ENCODE data around the gene AMY2A.
"Not testable (repeated sequence)": the region's sequence is repeated elsewhere in the genome, so short reads cannot be mapped to it uniquely, and the experiment has no call there.

Gene AMY2A

DNA sequence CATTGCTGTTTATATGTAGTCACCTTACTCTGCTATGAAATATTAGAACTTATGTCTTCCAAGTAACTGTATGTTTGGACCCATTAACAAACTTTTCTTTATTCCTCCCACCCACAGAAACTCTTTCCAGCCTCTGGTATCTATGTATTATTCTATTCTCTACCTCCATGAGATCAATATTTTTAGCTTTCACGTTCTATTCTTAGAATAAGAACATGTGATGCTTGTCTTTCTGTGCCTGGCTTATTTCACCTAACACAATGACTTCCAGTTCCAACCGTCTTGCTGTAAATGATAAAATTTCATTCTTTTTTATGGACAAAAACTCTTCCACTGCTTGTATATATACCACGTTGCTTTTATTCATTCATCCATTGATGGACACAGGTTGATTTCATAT is 24.0 kb downstream of the AMY2A start:
- not testable (repeated sequence) for H3K27ac ChIP-seq (ENCODE audit: low read depth, low read length); H3K9me3 ChIP-seq (ENCODE audit: control insufficient read depth in 1 of 2, low read length in 2 of 2); H3K4me3 ChIP-seq (ENCODE audit: low read depth in 1 of 2, low read length in 2 of 2); H3K36me3 ChIP-seq (ENCODE audit: control insufficient read depth in 1 of 2, insufficient read depth in 2 of 2, low read length in 2 of 2); H3K9ac ChIP-seq (ENCODE audit: low read depth in 1 of 2, low read length in 2 of 2); H3K4me1 ChIP-seq (ENCODE audit: control insufficient read depth in 1 of 2, insufficient read depth in 2 of 2, low read length in 2 of 2); H3K27me3 ChIP-seq (ENCODE audit: control insufficient read depth in 1 of 2, insufficient read depth in 2 of 2, low read length in 2 of 2)

DNA sequence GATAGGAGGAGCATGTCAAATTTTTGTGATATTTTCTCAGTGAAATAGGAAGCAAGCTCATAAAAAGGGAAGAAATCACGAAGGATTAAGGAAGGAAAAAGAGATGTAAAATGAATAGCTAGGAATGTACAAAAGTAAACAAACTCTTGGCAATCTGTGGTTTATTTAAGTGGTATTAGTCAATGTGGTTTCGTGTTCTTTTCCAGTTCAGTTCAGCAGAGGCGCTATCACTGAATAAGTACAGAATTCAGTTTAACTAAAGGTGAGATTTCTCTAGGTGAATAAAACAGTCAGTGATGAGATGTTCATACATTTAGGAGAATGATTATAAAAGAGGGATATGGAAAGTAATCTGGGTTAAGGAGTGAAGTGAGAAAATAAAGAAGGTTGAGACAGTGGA is 26.7 kb downstream of the AMY2A start:
- not testable (repeated sequence) for H3K9me3 ChIP-seq (ENCODE audit: control insufficient read depth in 1 of 2, low read length in 2 of 2); H3K36me3 ChIP-seq (ENCODE audit: control insufficient read depth in 1 of 2, insufficient read depth in 2 of 2, low read length in 2 of 2); H3K4me3 ChIP-seq (ENCODE audit: low read depth in 1 of 2, low read length in 2 of 2); H3K27ac ChIP-seq (ENCODE audit: low read depth, low read length); H3K27me3 ChIP-seq (ENCODE audit: control insufficient read depth in 1 of 2, insufficient read depth in 2 of 2, low read length in 2 of 2); H3K9ac ChIP-seq (ENCODE audit: low read depth in 1 of 2, low read length in 2 of 2); H3K4me1 ChIP-seq (ENCODE audit: control insufficient read depth in 1 of 2, insufficient read depth in 2 of 2, low read length in 2 of 2)

DNA sequence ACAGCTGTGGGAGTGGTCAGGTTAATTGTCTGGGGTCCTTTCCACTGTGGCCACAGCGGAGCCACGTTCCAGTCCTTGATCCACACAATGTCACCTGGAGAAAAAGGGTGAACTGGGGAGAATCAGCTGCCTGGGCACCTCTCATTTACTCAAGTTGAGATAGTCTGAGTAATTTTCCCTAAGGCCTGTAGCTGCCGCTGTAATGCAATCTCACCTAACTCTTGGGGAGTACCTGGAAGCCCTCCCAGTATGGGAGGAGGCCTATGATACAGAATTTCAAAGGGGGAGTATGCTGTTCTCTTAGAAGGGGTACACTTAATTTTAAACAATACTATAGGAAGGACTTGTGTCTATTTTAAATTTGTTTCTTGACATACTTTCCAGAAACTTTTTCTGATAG is 33.1 kb downstream of the AMY2A start:
- not testable (repeated sequence) for H3K36me3 ChIP-seq (ENCODE audit: control insufficient read depth in 1 of 2, insufficient read depth in 2 of 2, low read length in 2 of 2); H3K4me1 ChIP-seq (ENCODE audit: control insufficient read depth in 1 of 2, insufficient read depth in 2 of 2, low read length in 2 of 2); H3K27me3 ChIP-seq (ENCODE audit: control insufficient read depth in 1 of 2, insufficient read depth in 2 of 2, low read length in 2 of 2); H3K27ac ChIP-seq (ENCODE audit: low read depth, low read length); H3K9me3 ChIP-seq (ENCODE audit: control insufficient read depth in 1 of 2, low read length in 2 of 2); H3K9ac ChIP-seq (ENCODE audit: low read depth in 1 of 2, low read length in 2 of 2); H3K4me3 ChIP-seq (ENCODE audit: low read depth in 1 of 2, low read length in 2 of 2)

DNA sequence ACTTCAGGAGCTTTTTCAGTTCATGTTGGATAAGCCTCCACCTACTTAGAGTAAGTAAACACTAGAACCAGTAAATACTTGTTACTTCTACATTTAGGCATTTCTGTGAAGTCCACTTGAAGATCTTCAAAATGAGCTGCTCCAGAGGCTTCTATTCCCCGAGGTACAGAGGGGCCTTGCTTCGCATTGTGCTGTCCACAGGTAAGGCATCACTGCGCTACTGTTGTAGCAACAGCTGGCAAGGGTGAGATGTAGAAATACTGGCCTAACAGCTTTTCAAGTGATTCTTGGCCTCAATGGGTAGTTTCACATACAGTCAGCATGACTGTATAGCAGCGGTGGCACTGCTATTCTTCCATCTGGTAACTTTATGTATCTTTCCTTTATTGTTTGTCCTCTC is 33.7 kb downstream of the AMY2A start:
- H3K4me3 ChIP-seq (ENCODE audit: low read depth in 1 of 2, low read length in 2 of 2); H3K4me1 ChIP-seq (ENCODE audit: control insufficient read depth in 1 of 2, insufficient read depth in 2 of 2, low read length in 2 of 2); H3K9me3 ChIP-seq (ENCODE audit: control insufficient read depth in 1 of 2, low read length in 2 of 2); H3K9ac ChIP-seq (ENCODE audit: low read depth in 1 of 2, low read length in 2 of 2); H3K27ac ChIP-seq (ENCODE audit: low read depth, low read length); H3K36me3 ChIP-seq (ENCODE audit: control insufficient read depth in 1 of 2, insufficient read depth in 2 of 2, low read length in 2 of 2); H3K27me3 ChIP-seq (ENCODE audit: control insufficient read depth in 1 of 2, insufficient read depth in 2 of 2, low read length in 2 of 2): not testable (repeated sequence)

DNA sequence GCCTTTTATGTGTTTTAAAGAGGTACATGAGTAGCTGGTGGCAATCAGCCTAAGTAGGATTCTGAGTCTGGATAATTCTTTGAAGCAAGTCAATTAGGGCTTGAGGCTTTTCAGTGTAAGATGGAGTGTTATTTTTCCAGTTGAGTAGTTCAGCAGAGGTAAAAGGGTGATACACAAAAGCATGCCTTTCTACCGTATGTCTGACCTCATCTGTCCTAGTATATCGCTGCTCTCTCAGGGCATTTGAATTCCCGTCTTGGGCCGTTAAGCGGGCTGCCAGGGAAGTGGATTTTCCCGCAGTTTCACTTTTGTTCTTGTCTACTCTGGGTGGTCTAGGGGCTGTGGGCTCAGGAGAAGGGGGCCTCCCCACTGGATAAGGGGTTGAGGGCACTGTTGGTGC is 36.9 kb downstream of the AMY2A start:
- not testable (repeated sequence) for H3K4me3 ChIP-seq (ENCODE audit: low read depth in 1 of 2, low read length in 2 of 2); H3K9me3 ChIP-seq (ENCODE audit: control insufficient read depth in 1 of 2, low read length in 2 of 2); H3K27me3 ChIP-seq (ENCODE audit: control insufficient read depth in 1 of 2, insufficient read depth in 2 of 2, low read length in 2 of 2); H3K27ac ChIP-seq (ENCODE audit: low read depth, low read length); H3K9ac ChIP-seq (ENCODE audit: low read depth in 1 of 2, low read length in 2 of 2); H3K36me3 ChIP-seq (ENCODE audit: control insufficient read depth in 1 of 2, insufficient read depth in 2 of 2, low read length in 2 of 2); H3K4me1 ChIP-seq (ENCODE audit: control insufficient read depth in 1 of 2, insufficient read depth in 2 of 2, low read length in 2 of 2)

DNA sequence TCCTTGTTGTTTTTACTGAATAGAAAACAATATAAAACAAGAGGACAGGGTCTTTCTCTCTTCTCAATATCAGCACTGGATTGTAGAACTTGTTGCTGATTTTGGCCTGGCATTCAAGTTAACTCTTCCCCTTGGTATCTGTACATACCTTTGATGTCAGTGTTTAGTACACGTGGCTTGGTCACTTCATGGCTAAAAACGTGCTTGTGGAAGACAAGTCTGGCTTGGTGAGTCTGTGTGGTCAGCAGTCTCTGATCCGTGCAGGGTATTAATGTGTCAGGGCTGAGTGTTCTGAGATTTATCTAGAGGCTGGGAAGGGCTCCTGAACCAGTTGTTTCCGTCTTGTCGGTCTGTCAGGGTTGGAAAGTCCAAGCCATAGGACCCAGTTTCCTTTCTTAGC is 38.2 kb downstream of the AMY2A start, which contains the start of gene AMY1A:
AMY1A (plus strand) TSS at position 301 of the 400 bp plus-strand sequence. CDS start 571 bp downstream, outside the sequence.
- not testable (repeated sequence) for H3K9me3 ChIP-seq (ENCODE audit: control insufficient read depth in 1 of 2, low read length in 2 of 2); H3K4me1 ChIP-seq (ENCODE audit: control insufficient read depth in 1 of 2, insufficient read depth in 2 of 2, low read length in 2 of 2); H3K9ac ChIP-seq (ENCODE audit: low read depth in 1 of 2, low read length in 2 of 2); H3K36me3 ChIP-seq (ENCODE audit: control insufficient read depth in 1 of 2, insufficient read depth in 2 of 2, low read length in 2 of 2); H3K27ac ChIP-seq (ENCODE audit: low read depth, low read length); H3K4me3 ChIP-seq (ENCODE audit: low read depth in 1 of 2, low read length in 2 of 2); H3K27me3 ChIP-seq (ENCODE audit: control insufficient read depth in 1 of 2, insufficient read depth in 2 of 2, low read length in 2 of 2)
